BJ (cell line): ENCODE measurements around the gene BCKDK. TPM values are rescaled to one million over a fixed set of nuclear protein-coding genes. Genes with fewer than 3 reads are reported as not detected.
"Not testable (repeated sequence)": the region's sequence is repeated elsewhere in the genome, so short reads cannot be mapped to it uniquely, and the experiment has no call there.

Source experiments
- CTCF ChIA-PET: fragments of 350-600 bp; formaldehyde crosslinking; extraction: SDS; loops from one replicate; lab custom pipeline; 2021; ENCODE audit warnings: antibody characterized with exemption, inconsistent platforms; lab: Yijun Ruan, JAX
- POLR2A ChIA-PET: fragments of 300-600 bp; sonication (Branson Sonifier 250); formaldehyde crosslinking; extraction: SDS; loops from one replicate; lab custom pipeline; 2021; ENCODE audit warnings: antibody characterized with exemption; lab: Charles Lee
- DNase-seq: peaks from one replicate; pipeline ENCODE4 v3.0.0-alpha.2; 2011; ENCODE audit warnings: low read depth
- H3K27me3 ChIP-seq: 2 replicates; pipeline ENCODE4 v1.6.0; 2011; ENCODE audit warnings: low read length; ENCODE audit not compliant: control insufficient read depth, insufficient read depth
- H3K36me3 ChIP-seq: 2 replicates; pipeline ENCODE4 v1.5.1; 2011; ENCODE audit warnings: low read length; ENCODE audit not compliant: control insufficient read depth, insufficient read depth
- H3K4me3 ChIP-seq: 2 replicates; pipeline ENCODE4 v1.5.1; 2011; ENCODE audit warnings: low read depth, mild to moderate bottlenecking, control low read depth, low read length
- polyA plus RNA-seq: library from polyadenylated mRNA; depleted of rRNA; stranded (reverse); fragments of >200 nt; gene quantifications from 2 replicates; pipeline ENCODE4 v1.2.3, GENCODE V29; 2011; rRNA removed
- TF ChIP-seq, protein P1 (sequence below): IDR thresholded peaks from 2 replicates; pipeline ENCODE4 v1.5.1; 2011; ENCODE audit warnings: low read depth, mild to moderate bottlenecking, control low read depth, inconsistent platforms, low read length, moderate library complexity; ENCODE audit not compliant: insufficient read depth

The BCKDK gene
- polyA plus RNA-seq, 1 experiment = 56.0 TPM

DNA sequence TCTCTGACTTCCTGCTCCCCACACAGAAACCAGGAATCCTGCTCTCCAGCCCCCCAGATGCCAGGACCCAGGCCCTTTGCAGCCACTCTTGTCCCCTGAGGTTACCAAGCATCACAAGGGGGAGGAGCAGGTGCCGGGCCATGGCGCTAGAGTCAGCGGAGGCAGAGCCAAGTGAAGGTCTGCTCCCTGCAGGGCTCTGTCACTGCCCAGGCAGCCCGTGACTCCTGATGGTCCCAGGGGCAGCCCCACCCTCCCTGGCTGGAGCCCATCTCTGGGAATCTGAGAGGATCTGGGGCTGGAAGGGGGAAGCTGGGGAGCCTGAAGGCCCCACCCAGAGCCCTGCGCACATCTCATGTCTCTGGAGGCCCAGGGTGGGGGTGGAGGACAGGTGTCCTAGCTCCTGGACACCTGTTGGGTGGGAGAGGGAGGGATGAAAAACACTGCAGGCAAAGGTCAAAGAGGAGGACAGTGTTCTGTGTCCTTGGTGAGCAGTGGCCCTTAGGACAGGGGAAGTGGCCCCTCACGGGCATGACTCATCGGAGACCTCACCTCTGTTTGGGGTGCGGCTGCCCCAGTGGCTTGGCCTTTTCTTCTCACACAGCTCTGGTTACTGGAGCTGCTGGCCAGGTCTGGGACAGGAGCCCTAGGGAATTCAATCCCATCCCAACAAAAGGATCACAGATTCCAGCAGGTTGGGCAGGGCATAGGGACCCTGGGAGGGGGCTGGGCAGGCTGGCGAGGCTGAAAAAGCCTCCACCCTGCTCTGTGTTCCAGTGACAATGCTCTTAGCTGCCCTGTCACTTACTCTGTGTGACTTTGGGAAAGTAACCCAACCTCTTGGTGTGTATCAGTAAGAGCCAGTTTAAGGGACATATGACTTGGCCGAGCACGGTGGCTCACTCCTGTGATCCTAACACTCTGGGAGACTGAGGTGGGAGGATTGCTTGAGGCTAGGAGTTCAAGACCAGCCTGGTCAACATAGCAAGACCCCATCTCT, 42.0 kb downstream of the BCKDK start, which contains the start of gene PRSS36:
Gene PRSS36 (minus strand): TSS at position 173 of the 997 bp plus-strand sequence. CDS start 31 bp downstream, at position 142.
- CTCF ChIA-PET = interaction anchor here (3.6 kb wide), 1 partner anchor 8 kb away, joined by 16 read pairs; no protein-coding TSS in a partner anchor

DNA sequence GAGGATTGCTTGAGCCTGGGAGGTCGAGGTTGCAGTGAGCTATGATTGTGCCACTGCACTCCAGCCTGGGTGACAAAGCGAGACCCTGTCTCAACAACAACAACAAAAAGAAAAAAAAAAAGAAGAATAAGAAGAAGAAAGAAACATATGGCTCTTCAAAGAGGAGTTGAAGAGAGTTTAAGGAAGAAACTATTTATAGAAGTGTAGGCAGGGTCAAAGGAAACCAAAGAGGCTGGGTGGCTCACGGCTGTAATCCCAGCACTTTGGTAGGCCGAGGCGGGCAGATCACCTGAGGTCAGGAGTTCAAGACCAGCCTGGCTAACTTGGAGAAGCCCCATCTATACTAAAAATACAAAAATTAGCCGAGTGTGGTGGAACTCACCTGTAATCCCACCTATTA, 42.8 kb downstream of the BCKDK start:
- H3K36me3 ChIP-seq, POLR2A ChIA-PET, DNase-seq, H3K4me3 ChIP-seq: not testable (repeated sequence)
- H3K27me3 ChIP-seq = peaks cover 17% of the 10 kb centered on the region
- CTCF ChIA-PET = interaction anchor here (3.6 kb wide), 1 partner anchor 8 kb away, joined by 16 read pairs; no protein-coding TSS in a partner anchor

More for the DNA sequence above, 42.0 kb downstream of the BCKDK start, which contains the start of gene PRSS36:
- TF ChIP-seq, protein P1, sequence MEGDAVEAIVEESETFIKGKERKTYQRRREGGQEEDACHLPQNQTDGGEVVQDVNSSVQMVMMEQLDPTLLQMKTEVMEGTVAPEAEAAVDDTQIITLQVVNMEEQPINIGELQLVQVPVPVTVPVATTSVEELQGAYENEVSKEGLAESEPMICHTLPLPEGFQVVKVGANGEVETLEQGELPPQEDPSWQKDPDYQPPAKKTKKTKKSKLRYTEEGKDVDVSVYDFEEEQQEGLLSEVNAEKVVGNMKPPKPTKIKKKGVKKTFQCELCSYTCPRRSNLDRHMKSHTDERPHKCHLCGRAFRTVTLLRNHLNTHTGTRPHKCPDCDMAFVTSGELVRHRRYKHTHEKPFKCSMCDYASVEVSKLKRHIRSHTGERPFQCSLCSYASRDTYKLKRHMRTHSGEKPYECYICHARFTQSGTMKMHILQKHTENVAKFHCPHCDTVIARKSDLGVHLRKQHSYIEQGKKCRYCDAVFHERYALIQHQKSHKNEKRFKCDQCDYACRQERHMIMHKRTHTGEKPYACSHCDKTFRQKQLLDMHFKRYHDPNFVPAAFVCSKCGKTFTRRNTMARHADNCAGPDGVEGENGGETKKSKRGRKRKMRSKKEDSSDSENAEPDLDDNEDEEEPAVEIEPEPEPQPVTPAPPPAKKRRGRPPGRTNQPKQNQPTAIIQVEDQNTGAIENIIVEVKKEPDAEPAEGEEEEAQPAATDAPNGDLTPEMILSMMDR = no peak
- peaks cover 19% of the 10 kb centered on the region for H3K27me3 ChIP-seq
- POLR2A ChIA-PET = no interaction called here
- no peak within 1 kb of the TSS for H3K4me3 ChIP-seq
- no peaks in the 10 kb centered on the region for H3K36me3 ChIP-seq
- no peak for DNase-seq

DNA sequence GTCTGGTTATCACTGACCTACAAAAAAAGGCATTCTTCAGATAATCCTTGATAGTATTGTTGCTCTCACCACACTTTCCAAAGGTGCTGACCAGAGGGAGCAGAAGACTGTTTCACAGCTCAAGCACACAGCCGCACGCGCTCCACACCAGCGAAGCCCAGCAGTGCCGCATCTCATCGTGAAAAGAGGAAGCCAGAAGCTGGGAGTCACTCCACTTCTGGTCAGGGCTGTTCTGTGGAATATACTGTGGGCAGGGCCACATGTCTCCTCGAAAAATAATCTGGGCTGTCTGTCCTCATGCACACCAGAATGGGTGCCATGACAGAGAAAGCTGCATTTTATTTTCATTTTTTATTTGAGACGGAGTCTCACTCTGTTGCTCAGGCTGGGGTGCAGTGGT, 49.0 kb downstream of the BCKDK start:
- no peak for DNase-seq
- ChIA-PET POLR2A (interaction anchor here (0.6 to 0.7 kb wide), 2 partner anchors 15 to 27 kb away, joined by 7 to 14 read pairs; no protein-coding TSS in a partner anchor), CTCF (interaction anchor here (0.7 to 3.6 kb wide), 6 partner anchors 9 to 173 kb away, joined by 3 to 29 read pairs (median 4); partner anchors contain the start of gene HSD3B7)
- no peak overlapping the region for H3K4me3 ChIP-seq
- no peaks in the 10 kb centered on the region for H3K36me3 ChIP-seq
- H3K27me3 ChIP-seq = peaks cover 4% of the 10 kb centered on the region; the same call in 1 of the 2 replicates
- TF ChIP-seq, protein P1 = no peak

Other genes starting within 250 kb of the BCKDK start
- gene BCL7C, start 214.3 kb upstream of the BCKDK start, polyA plus RNA-seq = 27.4 and 27.8 TPM in 2 replicates
- 14.9 and 22.2 TPM in 2 replicates for gene CTF1, start 211.8 kb upstream of the BCKDK start, polyA plus RNA-seq
- gene FBXL19, start 184.8 kb upstream of the BCKDK start, polyA plus RNA-seq = 5.9 and 7.6 TPM in 2 replicates
- 25.6 and 37.1 TPM in 2 replicates for gene ORAI3, start 159.3 kb upstream of the BCKDK start, polyA plus RNA-seq
- gene SETD1A, start 150.6 kb upstream of the BCKDK start, polyA plus RNA-seq = 0.96 and 1.4 TPM in 2 replicates
- 15.4 and 25.0 TPM in 2 replicates for gene HSD3B7, start 123.2 kb upstream of the BCKDK start, polyA plus RNA-seq
- gene STX1B, start 97.7 kb upstream of the BCKDK start, polyA plus RNA-seq = 1.5 and 1.6 TPM in 2 replicates
- gene STX4, start 74.8 kb upstream of the BCKDK start, polyA plus RNA-seq = 41.7 and 53.6 TPM in 2 replicates
- gene ZNF668, start 34.1 kb upstream of the BCKDK start, polyA plus RNA-seq = 10.2 and 16.3 TPM in 2 replicates
- 3.3 and 4.2 TPM in 2 replicates for gene ZNF646, start 34.0 kb upstream of the BCKDK start, polyA plus RNA-seq
- gene PRSS53, start 19.4 kb upstream of the BCKDK start, polyA plus RNA-seq = 0.96 and 1.8 TPM in 2 replicates
- 416 and 515 TPM in 2 replicates for gene VKORC1, start 13.6 kb upstream of the BCKDK start, polyA plus RNA-seq
- gene KAT8, start 9.3 kb downstream of the BCKDK start, polyA plus RNA-seq = 28.9 and 31.9 TPM in 2 replicates
- gene PRSS8, start 27.3 kb downstream of the BCKDK start, polyA plus RNA-seq = not detected in 2 replicates
- gene PRSS36, start 41.7 kb downstream of the BCKDK start, polyA plus RNA-seq = 0.22 and 0.39 TPM in 2 replicates
- gene FUS, start 71.8 kb downstream of the BCKDK start, polyA plus RNA-seq = 109 and 113 TPM in 2 replicates
- gene PYCARD, start 94.4 kb downstream of the BCKDK start, polyA plus RNA-seq = 15.8 and 23.9 TPM in 2 replicates
- not detected in 2 replicates for gene TRIM72, start 105.7 kb downstream of the BCKDK start, polyA plus RNA-seq
- not detected in 2 replicates for gene PYDC1, start 108.7 kb downstream of the BCKDK start, polyA plus RNA-seq
- gene ITGAM, start 151.6 kb downstream of the BCKDK start, polyA plus RNA-seq = not detected in 2 replicates
- gene ITGAX, start 246.8 kb downstream of the BCKDK start, polyA plus RNA-seq = not detected in 2 replicates